MG63 (cell line): ENCODE results near the gene PFDN4. TPM values are rescaled to one million over a fixed set of nuclear protein-coding genes. Genes with fewer than 3 reads are reported as not detected.

Experiments used
- DNase-seq: peaks from one replicate; pipeline ENCODE4 v3.0.0-alpha.2; 2020
- H3K27me3 ChIP-seq: fragments of 250-450 bp; sonication (Bioruptor Pico); 2 replicates; pipeline ENCODE4 v1.5.1; 2020; ENCODE audit warnings: mild to moderate bottlenecking, moderate library complexity
- H3K36me3 ChIP-seq: fragments of 250-450 bp; sonication (Bioruptor Pico); 2 replicates; pipeline ENCODE4 v1.5.1; 2020; ENCODE audit warnings: mild to moderate bottlenecking, moderate library complexity
- H3K4me3 ChIP-seq: fragments of 250-450 bp; sonication (Bioruptor Pico); 2 replicates; pipeline ENCODE4 v1.5.1; 2020; ENCODE audit warnings: mild to moderate bottlenecking, moderate library complexity
- H3K9me3 ChIP-seq: fragments of 250-450 bp; sonication (Bioruptor Pico); 2 replicates; pipeline ENCODE4 v1.5.1; 2020; ENCODE audit warnings: mild to moderate bottlenecking, moderate library complexity
- total RNA-seq: library from RNA; depleted of rRNA; stranded (reverse); fragments of >200 nt; shearing (Covaris generic); gene quantifications from 2 replicates; pipeline ENCODE4 v1.2.3, GENCODE V29; 2014; ENCODE audit warnings: low replicate concordance

PFDN4 gene
- total RNA-seq, 1 experiment from 2014 or later: 188 TPM

- Histone ChIP-seq H3K9me3 (no peaks in the 10 kb centered on the region), H3K36me3 (no peaks in the 10 kb centered on the region), H3K27me3 (no peaks in the 10 kb centered on the region), H3K4me3 (no peak overlapping the region)
- no peak for DNase-seq
Observed at GRCh38 chr20:54193817-54194216, 14.1 kb upstream of the PFDN4 start.

DNA sequence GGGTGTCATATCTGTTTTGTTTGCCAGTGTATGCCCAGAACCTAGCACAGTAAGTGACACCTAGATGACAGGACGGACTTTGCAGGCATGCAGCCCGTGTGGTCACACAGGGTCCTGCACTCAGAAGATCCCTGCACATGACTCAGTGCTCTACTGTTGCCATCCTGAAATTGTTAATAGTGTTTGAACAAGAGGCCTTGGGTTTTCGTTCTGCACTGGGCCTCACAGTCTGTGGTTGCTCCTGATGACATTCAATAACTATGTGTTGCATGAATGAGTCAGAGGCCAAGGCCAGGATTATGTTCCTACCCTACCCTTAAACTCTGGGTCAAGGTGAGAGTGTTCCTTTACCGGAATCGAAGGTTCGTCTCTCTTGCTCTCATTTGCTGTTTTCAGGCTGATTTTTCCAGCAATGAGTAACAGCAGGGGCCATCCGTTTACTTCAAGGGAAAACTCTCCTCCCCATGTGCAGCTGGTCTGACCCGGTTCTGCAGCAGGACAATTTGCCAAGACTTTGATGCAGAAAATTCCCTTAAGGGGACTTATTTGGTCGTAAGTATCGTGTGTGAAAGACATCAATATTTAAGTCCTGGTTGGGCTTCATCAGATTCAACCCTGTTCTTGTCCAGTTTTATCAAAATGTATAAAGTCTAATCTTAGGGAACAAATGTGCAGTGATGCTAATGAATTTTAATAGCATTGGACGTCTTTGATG is 13.0 kb upstream of the PFDN4 start:
- Histone ChIP-seq H3K27me3 (no peaks in the 10 kb centered on the region), H3K4me3 (no peak overlapping the region), H3K36me3 (no peaks in the 10 kb centered on the region), H3K9me3 (no peaks in the 10 kb centered on the region)
- DNase-seq: peak; percentile 10

DNA sequence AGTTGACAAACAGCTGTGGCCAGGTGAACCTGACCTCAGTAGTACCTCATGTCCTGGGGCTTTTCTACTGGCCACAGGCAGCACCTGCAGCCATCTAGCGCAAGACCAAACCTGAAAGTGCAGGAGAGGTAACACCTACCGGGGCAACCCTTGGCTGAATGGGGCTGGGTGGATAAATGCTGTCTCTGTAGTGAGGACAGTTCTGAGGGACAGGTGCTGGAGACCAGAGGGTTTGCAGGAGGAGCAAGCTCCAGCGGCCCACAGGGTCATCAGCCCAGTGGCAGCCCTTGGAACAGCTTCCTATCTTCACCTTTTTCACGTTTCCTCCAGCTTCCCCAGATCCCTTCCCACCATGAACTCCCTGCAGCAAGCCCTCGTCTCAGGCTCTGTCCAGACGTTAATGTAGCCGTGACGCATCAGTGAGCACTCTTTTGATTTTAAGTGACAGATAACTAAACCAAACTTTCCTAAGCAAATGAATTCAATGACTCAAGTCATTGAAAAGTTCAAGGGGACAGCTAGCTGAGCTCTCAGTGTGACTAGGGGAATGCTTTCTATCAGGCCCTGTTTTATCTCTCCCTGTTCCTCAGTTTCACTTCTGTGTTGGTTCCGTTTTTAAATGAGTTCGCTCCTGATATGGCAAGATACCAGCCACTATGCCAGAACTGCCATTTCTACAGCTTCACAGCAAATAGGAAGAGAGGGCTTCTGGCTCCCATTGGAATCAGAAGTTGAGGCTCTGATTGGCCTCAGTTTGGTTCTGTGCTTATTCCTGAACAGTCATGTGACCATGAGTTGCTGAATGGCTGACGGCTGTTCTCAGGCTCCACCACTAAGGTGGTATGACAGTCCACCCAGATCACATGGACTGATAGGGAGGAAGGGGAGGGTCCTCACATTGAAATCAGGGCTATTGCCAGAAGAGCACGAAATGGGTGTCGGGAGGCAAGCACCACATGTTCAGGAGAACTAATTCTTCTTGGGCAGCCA is 12.1 kb upstream of the PFDN4 start:
- DNase-seq: no peak
- Histone ChIP-seq H3K36me3 (no peaks in the 10 kb centered on the region), H3K4me3 (no peak overlapping the region)

DNA sequence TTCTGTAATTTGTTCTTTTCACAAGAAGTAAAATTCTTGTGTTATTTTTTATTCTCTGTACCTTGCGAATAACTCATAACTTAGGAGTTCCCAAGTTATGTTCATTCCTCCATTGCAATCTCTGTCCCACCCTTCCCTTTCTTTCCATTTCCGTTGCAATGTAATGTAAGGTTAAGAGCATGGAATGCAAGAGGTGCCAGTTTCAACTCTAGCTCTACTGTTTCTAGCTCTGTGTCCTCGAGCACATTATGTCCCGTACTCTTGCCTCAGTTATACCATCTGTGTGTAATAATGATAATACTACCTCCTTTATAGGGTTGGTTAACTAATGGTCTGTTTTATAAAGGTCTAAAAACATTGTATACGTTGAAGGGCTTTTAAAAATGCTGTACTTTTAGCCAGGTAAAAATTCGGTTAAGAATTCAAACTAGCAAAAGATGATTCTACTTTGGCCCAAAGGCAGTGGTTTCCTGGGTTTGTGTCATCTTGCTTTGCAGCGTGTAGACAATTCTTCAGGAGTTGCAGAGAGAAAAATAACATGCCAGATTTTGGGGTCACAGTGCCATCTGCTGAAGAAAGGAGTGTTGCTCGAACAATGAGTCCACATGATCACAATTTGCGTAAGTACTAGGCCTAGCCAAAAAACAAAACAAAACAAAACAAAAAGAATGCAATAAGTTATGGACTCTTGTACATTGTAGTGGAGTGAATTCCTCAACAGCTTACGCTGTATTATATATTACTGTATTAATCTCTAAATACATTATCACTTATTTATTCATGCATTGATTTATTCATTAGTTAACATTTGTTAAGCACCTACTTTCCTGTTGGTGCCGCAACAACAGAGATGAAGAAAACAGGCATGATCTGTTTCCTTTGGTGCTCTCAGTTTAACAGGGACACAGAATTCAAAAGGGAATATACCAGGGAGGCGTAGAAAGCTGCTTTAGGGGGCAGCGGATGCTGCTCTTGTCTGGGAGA is 10.0 kb upstream of the PFDN4 start:
- Histone ChIP-seq H3K4me3 (no peak overlapping the region), H3K27me3 (no peaks in the 10 kb centered on the region), H3K36me3 (no peaks in the 10 kb centered on the region), H3K9me3 (no peaks in the 10 kb centered on the region)
- DNase-seq: peak; percentile 40

More for the DNA sequence above, 12.1 kb upstream of the PFDN4 start:
- Histone ChIP-seq H3K27me3 (no peaks in the 10 kb centered on the region), H3K9me3 (no peaks in the 10 kb centered on the region)

DNA sequence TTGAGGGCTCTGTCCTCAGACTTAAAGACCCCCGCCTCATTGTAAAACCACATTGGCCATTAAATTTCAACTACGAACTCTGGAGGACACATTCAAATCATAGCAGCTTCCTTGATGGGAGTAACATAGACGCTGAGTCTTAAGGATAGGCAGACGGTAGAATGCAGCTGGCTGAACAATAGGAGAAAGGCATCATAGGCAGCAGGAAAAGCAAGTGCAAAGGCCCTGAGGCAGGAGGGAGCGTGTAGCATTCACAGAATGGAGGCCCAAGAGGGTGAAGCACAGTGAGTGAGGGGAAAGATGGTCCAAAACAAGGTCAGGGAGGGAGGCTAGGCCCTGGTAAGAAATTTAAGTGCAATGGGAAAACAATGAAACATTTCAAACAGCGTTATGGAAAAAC is 8.6 kb upstream of the PFDN4 start:
- Histone ChIP-seq H3K27me3 (no peaks in the 10 kb centered on the region), H3K4me3 (no peak overlapping the region), H3K9me3 (no peaks in the 10 kb centered on the region), H3K36me3 (no peaks in the 10 kb centered on the region)
- DNase-seq: no peak

- no peak overlapping the region for H3K4me3 ChIP-seq
- DNase-seq: peak; percentile 61
- H3K9me3 ChIP-seq: no peaks in the 10 kb centered on the region
- H3K27me3 ChIP-seq: no peaks in the 10 kb centered on the region
- no peaks in the 10 kb centered on the region for H3K36me3 ChIP-seq
Observed at GRCh38 chr20:54199721-54200176, 8.1 kb upstream of the PFDN4 start.

DNA sequence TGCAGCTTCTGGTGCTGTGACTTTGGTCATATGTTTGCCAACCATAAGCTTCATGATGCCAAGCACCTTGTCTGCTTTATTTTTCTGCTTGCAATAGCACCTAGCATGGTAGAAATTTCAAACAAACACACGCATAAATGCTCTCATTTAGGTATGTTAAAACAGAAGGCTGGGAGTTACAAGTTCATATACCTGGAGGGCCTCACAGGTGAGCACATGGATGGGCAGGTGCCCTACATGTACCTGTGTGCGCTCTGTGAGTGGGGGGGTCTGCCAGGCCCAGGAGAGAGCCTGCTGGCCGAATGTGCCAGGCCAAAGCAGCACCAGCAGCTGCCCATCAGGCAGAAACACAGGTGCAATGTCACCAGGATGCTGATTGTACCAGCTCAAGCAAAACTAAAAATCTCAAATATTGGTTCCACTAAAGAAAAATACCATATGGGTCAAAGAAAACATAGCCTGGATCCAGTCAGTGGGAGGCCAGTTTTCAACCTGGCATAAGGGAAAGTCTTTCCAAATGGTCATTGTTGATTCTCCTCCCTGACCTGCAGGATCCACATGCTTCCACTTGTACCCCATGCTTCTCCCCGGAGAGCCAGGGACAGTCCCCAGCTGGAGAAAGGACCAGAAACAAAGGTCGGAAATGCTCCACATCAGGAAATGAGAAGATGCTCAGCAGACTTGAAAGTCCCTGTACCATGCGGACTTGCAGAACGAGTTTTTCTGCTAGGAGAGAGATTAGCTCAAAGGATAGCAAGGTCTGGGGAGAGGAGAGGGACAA is 7.2 kb upstream of the PFDN4 start:
- DNase-seq: no peak

GRCh38 chr20:54201268-54201846 is 6.5 kb upstream of the PFDN4 start:
- no peaks in the 10 kb centered on the region for H3K27me3 ChIP-seq
- H3K9me3 ChIP-seq: no peaks in the 10 kb centered on the region
- no peaks in the 10 kb centered on the region for H3K36me3 ChIP-seq
- no peak overlapping the region for H3K4me3 ChIP-seq
- no peak for DNase-seq

More for the DNA sequence above, 7.2 kb upstream of the PFDN4 start:
- H3K4me3 ChIP-seq: no peak overlapping the region
- no peaks in the 10 kb centered on the region for H3K9me3 ChIP-seq
- H3K27me3 ChIP-seq: no peaks in the 10 kb centered on the region
- no peaks in the 10 kb centered on the region for H3K36me3 ChIP-seq

DNA sequence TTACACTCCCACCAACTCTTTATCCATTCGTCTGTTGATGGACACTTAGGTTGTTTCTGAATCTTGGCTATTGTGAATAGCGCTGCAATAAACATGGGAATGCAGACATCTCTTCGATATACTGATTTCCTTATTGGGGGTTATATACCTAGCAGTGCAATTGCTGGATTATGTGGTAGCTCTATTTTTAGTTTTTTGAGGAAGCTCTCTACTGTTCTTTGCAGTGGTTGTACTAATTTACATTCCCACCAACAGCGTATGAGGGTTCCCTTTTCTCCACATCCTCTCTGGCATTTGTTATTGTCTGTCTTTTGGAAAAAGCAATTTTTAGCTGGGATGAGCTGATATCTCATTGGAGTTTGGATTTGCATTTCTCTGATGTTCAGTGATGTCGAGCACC is 4.6 kb upstream of the PFDN4 start:
- H3K36me3 ChIP-seq: 0 out of 2 replicates have a peak, but pooled peaks cover 1% of the 10 kb centered on the region
- no peaks in the 10 kb centered on the region for H3K27me3 ChIP-seq
- no peak overlapping the region for H3K4me3 ChIP-seq
- no peaks in the 10 kb centered on the region for H3K9me3 ChIP-seq
- no peak for DNase-seq

DNA sequence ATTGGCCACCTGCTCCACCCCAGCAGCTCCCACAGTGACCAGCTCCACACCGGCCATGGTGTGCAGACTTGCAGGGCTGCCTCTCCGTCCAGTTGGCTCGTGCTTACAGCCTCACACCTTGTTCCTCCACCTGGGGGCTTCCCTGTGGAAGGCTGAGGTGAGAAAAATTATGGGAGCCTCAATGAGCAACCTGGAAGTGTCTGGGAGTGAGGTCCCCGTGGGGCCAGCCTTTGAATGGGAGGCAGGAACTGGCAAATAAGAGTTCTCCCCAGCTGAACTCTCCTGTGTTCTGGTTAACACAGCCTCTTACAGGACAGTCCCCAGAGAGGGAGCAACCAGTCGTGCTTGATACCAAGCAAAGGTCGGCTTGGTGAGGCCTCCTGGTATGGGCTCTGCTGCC is 3.8 kb upstream of the PFDN4 start:
- H3K4me3 ChIP-seq: no peak overlapping the region
- H3K36me3 ChIP-seq: 0 out of 2 replicates have a peak, but pooled peaks cover 2% of the 10 kb centered on the region
- DNase-seq: no peak
- no peaks in the 10 kb centered on the region for H3K27me3 ChIP-seq
- no peaks in the 10 kb centered on the region for H3K9me3 ChIP-seq

DNA sequence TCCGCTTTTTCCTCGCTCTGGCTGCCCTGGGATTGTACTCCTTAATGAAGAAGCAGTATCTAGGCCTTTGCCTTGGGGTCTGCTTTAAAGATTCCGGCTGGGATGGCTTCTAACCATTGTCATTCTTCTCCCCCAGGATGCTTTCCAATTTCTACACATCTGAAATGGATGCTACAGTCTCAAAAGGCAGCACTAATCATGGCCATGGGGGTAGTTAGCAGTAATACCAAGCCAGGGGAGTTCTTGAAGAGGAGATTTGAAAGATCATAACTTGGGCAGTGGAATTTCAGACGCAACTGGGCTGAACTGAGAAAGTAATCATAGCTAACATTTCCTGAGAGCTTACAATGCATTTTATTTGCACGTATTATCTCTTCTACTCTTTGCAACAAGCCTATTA is 3.4 kb upstream of the PFDN4 start:
- no peaks in the 10 kb centered on the region for H3K9me3 ChIP-seq
- no peaks in the 10 kb centered on the region for H3K27me3 ChIP-seq
- H3K4me3 ChIP-seq: no peak overlapping the region
- H3K36me3 ChIP-seq: 0 out of 2 replicates have a peak, but pooled peaks cover 2% of the 10 kb centered on the region
- no peak for DNase-seq

DNA sequence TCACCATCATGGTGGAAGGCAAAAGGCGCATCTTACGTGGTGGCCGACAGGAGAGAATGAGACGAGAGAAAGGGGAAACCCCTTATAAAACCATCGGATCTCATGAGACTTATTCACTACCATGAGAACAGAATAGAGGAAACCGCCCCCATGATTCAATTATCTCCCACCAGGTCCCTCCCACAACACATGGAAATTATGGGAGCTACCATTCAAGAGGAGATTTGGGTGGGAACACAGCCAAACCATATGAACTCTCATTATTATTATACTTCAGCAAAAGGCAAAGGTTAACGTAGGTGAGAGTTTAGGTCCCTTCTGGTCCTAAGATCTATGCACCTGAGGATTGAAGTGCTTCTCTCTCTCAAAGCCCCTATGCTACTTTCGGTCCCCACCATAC is 2.4 kb upstream of the PFDN4 start:
- H3K27me3 ChIP-seq: no peaks in the 10 kb centered on the region
- no peak overlapping the region for H3K4me3 ChIP-seq
- no peaks in the 10 kb centered on the region for H3K9me3 ChIP-seq
- peaks cover 8% of the 10 kb centered on the region for H3K36me3 ChIP-seq
- no peak for DNase-seq

DNA sequence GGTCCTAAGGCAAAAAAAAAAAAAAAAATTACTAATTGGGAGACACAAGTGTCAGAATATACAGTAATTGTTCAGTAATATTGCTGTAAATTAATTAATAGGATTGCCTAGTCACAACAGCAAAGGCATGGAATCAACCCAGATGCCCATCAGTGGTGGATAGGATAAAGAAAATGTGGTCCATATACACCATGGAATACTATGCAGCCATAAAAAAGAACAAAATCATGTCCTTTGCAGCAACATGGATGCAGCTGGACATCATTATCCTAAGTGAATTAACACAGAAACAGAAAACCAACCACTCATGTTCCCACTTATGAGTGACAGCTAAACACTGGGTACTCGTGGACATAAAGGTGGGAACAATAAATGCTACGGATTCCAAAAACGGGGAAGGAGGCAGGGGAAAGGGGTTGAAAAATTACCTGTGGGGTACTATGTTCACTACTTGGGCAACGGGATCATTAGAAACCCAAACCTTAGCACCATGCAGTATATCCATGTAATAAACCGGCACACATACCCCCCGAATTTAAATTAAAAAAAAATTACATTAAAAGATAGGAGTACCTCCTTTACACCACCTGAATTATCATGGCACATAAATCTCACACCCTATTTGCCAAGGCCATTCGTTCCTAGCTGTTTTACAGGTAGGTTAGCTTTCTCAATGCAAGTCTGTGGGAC is 689 bp upstream of the PFDN4 start:
- DNase-seq: no peak
- H3K27me3 ChIP-seq: no peaks in the 10 kb centered on the region
- no peaks in the 10 kb centered on the region for H3K9me3 ChIP-seq
- H3K4me3 ChIP-seq: peak overlapping the region; percentile 96
- H3K36me3 ChIP-seq: peaks cover 24% of the 10 kb centered on the region

GRCh38 chr20:54208548-54209176 is 775 bp downstream of the PFDN4 start:
- DNase-seq: peak; percentile 15
- Histone ChIP-seq H3K9me3 (no peaks in the 10 kb centered on the region; the same call in 1 of the 2 replicates), H3K4me3 (peak overlapping the region; percentile 96), H3K36me3 (peaks cover 37% of the 10 kb centered on the region), H3K27me3 (no peaks in the 10 kb centered on the region)
